DMS53 (cell line): Measurements from ENCODE around the gene RASSF1.
A peak's percentile ranks its signal among the peaks of the same experiment; 100 is the strongest.

Experiments used
- DNase-seq: peaks from one replicate; lab custom pipeline; 2025; lab: John Stamatoyannopoulos, UW

Gene RASSF1

DNA sequence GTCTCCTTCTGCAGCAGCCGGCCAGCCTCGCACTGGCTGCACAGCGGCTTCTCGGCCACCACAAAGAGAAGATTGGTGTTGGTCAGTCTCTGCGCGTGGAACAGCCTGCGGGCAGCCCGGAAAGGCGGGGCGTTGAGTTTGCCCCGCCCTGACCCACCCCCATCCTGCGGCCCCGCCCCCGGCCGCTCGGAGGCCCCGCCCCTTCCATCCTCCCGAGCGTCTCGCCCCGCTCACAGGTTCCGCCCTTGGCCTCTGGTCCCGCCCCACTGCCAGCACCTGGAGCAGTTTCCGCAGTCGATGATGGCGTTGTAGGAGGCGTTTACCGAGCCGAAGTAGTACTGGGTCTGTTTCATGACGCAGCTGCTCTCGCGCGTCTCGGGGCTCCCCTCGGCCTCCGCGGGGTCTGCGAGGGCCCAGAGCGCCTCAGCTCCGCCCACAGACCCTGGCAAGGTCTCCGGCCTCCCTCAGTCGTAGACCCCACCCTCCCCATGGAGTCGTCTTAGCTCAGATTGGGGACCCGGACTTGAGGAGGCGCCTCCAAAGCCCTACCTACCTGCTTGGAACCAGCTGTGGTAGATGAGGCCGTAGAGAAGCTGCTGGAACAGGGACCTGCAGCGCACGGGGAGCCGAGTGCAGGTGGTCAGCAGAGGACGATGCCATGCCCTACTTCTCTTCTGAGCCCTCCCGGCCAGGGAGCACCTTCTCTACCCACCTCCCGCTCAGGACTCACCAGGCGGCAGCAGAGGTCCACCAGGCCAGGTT, 24.6 kb upstream of the RASSF1 start:
- DNase-seq, result peak; percentile 5

DNA sequence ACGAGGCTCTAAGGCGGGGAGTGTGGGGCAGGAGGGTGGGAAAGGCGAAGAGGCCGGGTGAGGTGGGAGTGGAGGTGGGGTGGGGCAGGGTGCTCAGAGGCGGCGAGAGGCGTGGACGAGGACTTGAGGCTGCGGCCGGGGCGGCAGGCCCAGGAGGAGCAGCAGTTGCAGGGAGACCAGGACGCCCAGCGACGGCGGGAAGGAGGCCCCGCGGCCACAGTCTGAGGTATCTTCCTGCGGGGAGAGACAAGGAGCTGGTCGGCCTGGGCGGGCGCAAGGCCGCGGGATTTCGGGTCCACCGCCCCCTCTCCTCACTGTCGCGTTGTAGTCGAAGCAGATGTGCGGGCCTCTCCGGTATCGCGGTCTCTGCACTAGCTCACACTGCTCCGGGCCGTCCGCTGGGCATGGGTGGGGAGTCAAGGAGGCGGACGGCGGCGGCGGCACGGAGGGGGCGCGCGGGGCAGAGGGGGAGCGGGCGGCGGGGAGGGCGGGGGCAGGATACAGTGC, 24.0 kb upstream of the RASSF1 start:
- no peak for DNase-seq

DNA sequence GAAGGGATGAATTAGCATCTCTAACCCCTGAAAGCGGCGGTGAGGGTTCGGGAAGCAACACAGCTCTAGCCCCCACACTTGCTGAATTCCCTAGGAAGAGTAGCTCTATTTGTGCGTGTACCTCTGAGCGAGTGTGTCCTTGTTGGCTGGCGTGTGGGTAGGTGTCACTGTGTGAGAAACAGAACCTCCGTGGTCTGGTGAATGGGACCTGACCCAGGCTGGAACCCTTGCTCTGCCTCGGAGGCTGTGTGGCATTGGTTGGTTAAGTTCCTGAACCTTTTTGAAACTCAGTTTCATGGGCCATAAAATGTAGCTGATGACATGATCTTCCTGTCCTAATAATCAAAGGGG, 19.1 kb upstream of the RASSF1 start:
- no peak for DNase-seq

DNA sequence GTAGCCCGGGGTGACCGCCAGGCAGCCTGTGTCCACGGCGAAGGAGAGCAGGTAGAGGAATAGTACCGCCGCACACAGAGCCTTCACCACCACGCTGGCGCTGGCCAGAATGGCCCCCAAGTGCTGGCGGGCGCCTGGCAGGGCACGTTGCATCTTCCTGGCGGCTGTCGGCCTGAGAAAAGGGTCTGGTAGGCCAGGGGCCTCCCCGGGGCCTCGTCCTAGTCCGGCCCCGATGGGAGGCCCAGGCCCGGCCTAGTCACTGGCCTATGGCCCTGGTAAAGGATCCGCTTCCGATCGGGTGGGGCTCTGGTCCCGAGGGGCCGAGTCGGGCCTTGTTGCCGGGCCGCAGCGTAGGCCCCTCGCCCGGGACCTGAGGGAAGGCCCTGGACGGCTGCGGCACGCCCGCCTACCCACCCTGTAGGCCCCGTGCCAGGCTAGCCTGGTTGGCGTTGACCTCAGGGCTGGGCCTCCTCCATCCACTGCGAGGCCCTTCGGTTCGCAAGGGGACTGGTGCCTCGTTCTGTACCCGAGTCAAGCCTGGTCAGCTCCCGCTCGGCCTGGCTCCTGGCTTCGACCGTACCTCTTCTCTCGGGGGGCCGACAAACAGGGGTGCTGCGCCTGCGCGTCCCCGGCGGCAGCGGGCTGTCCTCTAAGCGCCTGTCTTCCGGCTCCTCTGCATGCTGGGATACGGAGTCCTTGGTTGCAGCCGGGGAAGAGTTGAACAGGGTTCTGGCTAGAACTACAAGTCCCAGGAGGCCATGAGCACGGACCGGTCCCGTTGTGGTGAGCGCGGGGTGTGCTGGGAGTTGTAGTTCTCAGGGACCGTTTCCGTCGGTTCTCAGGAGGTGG, 18.5 kb upstream of the RASSF1 start, which contains the start of gene TMEM115:
Gene TMEM115, minus strand, starts transcription at position 611 of the 849 bp plus-strand sequence. Its CDS starts 458 bp downstream, at position 153.
- peak; percentile 91 for DNase-seq

DNA sequence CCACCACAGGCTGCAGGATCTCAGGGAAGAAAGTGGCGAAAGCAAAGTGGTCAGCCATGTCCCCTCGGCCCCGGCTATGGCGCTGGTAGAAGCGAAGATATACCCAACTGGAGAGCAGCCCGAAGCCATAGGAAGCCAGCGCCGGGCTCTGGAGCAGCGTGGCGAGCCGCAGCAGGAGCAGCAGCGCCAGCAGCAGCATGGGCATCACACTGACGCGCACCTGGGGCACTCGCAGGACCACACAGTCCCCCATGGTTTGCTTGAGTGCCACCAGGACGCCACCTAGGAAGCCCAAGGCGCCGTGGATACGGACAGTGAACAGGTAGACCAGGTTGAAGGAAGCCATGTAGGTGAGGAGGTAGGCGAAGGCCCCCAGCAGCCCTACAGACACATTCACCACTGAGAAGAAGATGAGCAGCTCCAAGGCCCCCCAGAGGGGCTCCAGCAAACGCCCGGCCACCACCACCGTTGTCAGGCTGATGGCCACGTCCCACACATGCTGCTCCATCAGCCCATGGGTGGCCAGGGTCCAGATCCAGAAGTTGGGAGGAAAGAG, 17.8 kb upstream of the RASSF1 start:
- peak; percentile 15 for DNase-seq

DNA sequence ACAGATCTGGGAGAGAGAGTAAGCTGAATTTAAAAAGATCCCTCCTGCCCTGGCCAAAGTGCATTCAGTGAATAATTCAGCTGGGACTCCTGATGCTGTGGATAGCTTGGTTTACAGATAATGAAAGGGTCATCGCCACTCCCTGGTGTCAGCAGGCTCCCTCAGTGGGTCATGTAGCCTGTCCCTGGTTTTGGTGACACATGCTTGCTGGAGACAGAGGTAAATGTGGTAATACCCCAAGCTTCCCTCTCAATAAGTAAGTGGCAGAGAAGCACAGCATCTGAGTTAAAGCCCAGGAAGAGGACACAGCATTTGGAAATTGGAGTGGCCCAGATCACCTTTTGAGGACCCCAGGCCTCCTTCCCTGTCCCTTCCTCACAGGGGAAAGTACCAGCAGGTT, 16.8 kb upstream of the RASSF1 start:
- no peak for DNase-seq

DNA sequence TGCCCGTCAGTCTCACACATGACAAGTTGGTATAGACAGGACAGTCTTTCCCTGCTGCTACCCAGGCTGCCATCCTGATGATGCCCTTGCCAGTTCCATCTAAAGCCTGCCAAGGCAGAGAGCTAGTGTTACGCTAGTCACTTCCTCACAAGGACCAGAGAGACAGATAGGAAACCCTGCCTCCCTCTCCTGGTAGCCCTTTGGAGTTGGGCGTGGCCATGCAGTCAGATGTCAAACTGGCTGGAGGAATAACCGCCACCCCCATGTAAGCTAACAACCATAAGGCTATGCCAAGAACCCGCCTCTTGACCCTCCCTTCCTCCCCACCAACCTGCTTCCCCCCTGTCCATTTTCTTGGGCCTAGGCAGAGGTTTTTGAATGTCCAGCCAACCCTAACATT, 15.9 kb upstream of the RASSF1 start:
- DNase-seq, result no peak

DNA sequence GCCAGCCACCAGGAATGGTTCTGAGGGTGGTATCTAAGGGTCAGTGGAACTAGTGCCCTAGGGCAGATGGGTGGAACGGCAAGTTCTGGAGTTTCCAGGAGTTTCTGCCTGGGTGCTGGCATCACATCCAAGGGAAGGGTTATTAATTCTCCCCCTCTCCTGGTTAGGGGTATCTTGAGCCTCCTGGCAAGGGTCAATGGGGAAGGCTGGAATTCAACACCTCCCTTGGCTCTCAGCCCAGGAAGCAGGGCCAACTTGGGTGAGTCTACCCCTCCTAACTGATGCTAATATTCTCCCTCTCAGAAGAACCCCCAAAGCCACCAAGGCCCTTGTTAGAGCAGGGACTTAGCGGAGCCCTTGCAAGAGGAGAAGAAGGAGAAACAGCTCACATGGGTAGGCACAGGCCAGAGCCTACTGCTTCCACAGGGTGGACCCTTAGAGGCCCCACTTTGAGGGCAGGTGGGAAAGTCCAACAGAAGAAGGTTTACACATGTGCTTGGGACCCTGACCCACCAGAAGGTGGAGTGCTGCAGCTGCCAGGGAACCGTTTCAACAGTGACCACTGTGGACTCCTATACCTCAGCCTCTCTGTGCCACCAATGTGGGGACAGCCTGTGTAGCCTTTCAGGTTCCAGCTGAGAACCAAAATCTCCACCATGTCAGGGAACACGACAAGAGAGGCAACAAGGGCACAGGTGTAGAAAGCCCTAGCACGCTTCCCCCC, 15.4 kb upstream of the RASSF1 start:
- DNase-seq, result no peak

DNA sequence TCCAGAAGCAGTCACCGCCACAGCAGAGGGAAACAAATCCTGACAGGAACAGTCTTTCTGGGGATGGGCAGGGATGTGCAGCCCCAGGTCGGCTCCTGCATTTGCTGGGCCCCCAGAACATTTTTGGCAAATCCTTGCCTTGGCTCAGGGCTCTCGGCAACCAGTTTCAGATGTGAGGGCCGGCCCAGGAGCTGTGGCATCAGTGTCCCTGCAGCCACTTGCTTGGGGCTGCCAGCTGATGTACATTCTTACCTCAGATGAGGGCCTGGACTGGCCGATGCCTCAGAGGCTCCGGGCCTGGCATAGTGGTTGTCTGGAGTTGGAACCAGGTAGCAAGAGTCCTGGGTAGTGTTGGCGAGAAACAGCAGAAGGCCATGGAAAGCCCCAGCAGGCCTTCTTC, 14.2 kb upstream of the RASSF1 start:
- DNase-seq, result no peak

DNA sequence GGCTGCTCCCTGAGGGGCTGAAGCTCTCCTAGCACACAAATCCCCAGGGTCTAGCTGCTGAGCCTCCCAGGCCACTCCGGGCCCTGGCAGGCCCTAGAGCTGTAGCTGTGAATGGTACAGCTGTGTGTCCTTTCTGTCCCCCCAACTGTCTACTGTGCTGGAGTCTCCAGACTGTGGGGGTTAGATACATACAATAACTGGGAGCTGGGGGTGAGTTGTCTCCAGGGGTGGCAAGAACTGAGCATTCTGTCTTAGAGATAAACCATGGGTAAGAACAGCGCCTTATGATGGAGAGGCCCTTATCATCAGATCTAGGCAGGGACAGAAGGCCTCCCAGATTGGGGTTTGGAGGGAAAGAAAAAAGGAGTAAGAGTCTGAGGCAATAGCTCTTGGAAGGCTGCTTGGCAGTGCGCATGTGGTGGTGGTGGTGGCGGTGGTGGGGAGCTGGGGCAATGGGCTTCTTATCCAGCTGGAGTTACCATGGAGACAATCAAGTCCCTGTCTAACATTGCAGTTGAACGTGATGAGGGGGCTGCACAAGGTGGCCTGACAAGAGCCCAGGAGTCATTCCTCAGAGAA, 13.6 kb upstream of the RASSF1 start:
- no peak for DNase-seq

DNA sequence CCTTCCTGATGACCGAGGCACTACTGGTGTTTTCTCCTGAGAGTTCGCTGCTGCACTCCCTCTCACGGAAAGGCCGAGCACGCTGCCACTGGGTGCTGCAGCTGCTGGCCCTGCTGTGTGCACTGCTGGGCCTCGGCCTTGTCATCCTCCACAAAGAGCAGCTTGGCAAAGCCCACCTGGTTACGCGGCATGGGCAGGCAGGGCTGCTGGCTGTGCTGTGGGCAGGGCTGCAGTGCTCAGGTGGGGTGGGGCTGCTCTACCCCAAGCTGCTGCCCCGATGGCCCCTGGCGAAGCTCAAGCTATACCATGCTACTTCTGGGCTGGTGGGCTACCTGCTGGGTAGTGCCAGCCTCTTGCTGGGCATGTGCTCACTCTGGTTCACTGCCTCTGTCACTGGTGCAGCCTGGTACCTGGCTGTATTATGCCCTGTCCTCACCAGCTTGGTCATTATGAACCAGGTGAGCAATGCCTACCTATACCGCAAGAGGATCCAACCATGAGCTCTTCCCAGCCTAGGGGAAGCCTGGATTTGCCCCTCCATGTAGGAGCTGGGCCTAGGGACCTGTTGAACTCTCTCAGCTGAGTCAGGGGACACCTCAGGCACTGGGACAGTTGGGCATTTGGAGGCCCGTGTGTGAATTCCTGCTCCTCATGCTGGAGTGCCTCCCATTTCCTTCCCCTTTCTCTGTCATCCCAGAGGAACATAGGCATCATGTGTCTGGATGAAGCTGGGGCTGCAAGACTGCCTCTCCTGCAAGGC, 12.8 kb upstream of the RASSF1 start:
- DNase-seq, result no peak

DNA sequence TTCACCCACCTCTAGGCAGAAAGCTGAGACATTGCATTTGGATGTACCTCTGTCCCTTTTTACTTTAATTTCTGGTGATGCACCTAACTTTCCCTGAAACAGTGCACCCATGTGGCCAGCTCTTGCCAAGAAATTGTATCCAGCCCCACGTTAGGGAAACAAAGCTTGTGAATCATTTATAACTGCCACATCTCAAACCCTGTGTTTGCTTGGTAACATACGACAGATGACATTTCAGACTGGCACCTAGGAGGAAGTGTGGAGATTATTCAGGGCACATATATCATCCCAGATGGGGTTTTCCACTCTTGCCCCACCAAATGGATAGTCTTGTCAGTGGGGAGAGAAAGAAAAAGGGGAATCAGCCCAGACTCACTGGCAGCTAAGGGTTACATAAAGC, 12.1 kb upstream of the RASSF1 start:
- peak; percentile 42 for DNase-seq

DNA sequence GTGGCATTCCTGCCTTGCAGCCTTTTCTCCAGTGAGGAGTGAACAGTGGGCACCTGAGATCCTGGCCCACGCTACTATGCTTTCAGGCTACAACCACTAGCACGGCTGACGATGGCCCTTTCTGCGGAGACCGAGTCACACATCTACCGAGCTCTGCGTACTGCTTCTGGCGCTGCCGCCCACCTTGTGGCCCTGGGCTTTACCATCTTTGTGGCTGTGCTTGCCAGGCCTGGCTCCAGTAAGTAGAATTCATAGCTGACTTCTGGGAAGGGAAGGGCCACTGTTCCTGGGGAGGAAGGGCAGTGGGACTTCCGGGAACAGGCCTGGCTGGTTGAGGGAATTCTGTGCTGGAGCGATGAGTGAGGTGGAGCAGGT, 10.7 kb upstream of the RASSF1 start:
- no peak for DNase-seq

DNA sequence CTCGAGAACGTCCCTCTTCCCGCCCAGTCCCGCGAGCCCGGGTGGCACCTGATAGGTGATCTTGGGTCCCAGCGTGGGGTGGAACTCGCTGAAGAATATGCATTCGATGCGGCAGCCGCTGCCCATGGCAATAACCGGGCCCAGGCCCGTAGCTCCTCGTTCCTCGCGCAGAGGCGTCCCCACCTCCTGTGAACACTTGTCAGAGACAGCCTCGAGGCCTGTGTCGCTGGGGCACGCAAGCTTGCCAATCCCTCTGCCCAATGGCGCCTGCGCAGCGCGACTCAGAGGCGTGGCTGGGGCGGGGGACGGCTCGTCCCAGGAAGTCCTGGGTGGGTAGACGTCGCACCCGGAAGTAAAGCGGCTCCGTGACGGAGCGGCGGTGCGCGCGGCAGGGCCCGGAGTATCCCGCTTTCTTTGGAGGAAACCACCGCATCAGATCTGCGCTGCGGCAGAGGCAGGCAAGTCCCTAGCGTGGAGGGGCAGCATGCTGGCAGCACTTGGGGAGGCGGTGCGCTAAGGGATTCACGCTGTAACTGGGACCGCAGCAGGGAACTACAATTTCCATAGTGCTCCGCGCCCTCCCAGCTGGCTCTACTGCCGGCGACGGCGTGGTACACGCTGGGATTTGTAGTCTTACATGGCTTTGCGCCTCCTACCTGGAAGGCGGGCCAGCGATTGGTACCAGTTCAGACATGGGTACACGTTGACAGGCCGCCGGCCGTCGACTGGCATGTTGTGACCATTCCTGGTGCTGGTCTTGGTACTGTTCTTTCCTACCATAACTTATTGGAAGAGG, 10.1 kb upstream of the RASSF1 start, which contains the start of the genes CYB561D2 and NPRL2:
Gene CYB561D2, plus strand, starts transcription at position 336 of the 796 bp plus-strand sequence. CDS start 572 bp downstream, outside the sequence.
Gene NPRL2, minus strand, starts transcription at position 249 of the 796 bp plus-strand sequence. Its CDS starts 123 bp downstream, at position 126.
- DNase-seq, result peak; percentile 88

DNA sequence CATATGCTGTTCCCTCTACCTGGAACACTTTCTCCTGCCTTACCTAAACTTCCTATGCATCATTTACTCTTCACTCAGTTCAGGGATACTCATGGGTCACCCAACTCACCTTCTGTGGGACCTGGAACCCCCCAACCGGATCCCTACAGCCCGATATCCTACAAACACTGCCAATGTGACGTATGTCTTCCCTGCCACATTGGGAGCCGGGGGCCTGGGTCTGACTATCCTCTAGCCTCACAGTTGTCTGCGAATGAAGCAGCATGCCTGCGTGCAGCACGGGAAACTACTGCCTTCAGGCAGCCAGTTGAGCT, 9.5 kb upstream of the RASSF1 start:
- DNase-seq, result no peak

DNA sequence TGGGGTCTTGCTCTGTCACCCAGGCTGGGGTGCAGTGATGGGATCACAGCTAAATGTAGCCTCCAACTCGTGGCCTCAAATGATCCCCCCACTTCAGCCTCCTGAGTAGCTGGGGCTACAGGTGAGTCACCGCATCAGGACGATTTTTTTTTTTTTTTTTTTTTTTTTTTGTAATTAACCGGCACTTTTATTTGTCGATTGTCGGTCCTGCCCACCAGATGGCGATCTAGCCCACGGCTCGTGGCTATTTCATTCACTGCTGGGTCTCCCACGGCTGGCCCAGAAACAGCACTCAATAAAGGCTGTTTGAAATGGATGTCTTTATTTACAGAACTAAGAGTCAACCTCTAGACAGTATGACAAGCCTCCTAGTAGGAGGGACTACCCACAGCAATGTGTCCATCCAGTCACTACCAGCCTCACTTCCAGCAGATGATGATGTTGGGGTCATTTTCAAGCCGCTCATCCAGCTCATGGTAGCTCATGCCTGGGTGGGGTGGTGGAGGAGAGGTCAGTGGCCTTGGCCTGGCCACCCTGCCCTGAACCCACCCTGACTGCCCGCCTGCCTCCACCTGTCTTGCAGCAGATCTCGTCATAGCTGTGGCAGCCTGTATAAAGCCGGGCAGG, 6.7 kb upstream of the RASSF1 start:
- DNase-seq, result peak; percentile 81

DNA sequence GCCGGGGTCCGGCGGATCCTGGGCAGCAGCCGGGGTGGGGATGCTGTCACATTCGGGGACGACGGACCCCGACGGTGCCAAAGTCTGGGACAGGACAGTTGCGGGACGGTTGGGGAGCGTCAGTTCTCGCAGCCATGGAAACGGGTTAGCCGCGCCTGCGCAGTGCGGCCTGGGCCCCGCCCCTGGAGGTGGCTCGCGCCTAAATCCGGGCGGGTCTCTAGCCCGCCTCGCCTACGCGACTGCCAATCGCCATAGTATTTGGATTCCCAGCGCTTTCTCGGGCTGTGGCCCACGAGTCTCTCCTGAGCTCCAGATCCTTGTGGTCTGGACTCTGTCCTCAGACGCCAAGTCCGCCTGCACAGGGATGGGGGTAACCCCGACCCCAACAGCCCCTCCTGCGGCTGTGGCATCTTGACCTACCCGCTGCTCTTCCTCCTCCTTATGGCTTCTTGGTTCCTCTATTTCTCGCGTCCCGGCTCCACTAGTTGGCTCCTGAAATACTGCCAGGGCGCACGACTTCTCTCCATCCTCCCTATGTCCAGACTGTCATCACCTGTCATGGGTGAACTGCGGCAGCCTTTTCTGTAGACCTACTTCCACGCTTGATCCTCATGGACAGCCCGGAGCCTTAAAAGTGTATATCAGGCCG, 5.1 kb upstream of the RASSF1 start, which contains the start of gene ZMYND10:
Gene ZMYND10, minus strand, starts transcription at position 147 of the 649 bp plus-strand sequence. CDS start 153 bp downstream, outside the sequence.
- DNase-seq, result no peak

DNA sequence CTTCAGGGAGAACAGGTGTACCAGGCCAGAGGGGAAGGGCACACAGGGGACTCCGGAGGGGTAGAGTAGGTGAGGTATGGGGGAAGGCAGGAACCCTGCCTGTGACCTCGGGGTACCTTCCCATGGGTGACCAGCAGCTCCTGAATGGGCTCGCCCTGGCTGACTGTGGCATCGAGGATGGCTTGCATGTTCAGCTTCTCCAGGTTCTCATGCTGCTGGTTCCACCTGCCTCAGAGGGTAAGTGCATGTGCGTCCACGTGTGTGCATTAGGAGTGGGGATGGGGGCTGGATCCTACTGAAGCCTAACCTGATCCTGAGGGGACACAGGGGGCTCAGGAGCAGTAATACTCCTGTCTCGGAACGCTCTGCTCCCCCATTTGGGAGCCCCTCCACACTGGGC, 4.4 kb upstream of the RASSF1 start:
- no peak for DNase-seq
